HEK293 (cell line): Measurements from ENCODE around the gene KLK15.

Source experiments
- BCL11B ChIP-seq: fragments of 450-650 bp; formaldehyde crosslinking; IDR thresholded peaks from 2 replicates; pipeline ENCODE4 v1.5.1; 2016; ENCODE audit warnings: low read depth, missing biosample characterization, missing genetic modification characterization
- HIC1 ChIP-seq: fragments of 450-650 bp; formaldehyde crosslinking; IDR thresholded peaks from 2 replicates; pipeline ENCODE4 v1.5.1; 2016; ENCODE audit warnings: missing biosample characterization, missing genetic modification characterization
- HOXC10 ChIP-seq: sonication (generic); formaldehyde crosslinking; IDR thresholded peaks from 2 replicates; pipeline ENCODE4 v1.8.1; 2023; ENCODE audit warnings: mild to moderate bottlenecking, missing genetic modification reagents
- KLF1 ChIP-seq: fragments of 450-650 bp; formaldehyde crosslinking; IDR thresholded peaks from 2 replicates; pipeline ENCODE4 v1.5.1; 2016; ENCODE audit warnings: missing biosample characterization, missing genetic modification characterization
- KLF7 ChIP-seq: fragments of 450-650 bp; formaldehyde crosslinking; IDR thresholded peaks from 2 replicates; pipeline ENCODE4 v1.5.1; 2016; ENCODE audit warnings: missing biosample characterization, missing genetic modification characterization, borderline replicate concordance
- PRDM1 ChIP-seq: fragments of 450-650 bp; formaldehyde crosslinking; IDR thresholded peaks from 2 replicates; pipeline ENCODE4; 2016; ENCODE audit warnings: missing biosample characterization, missing genetic modification characterization
- SP7 ChIP-seq: fragments of 450-650 bp; formaldehyde crosslinking; IDR thresholded peaks from 2 replicates; pipeline ENCODE4 v1.5.1; 2016; ENCODE audit warnings: missing biosample characterization, missing genetic modification characterization
- YY1 ChIP-seq: fragments of 450-650 bp; formaldehyde crosslinking; IDR thresholded peaks from 2 replicates; pipeline ENCODE4 v1.5.1; 2018; ENCODE audit warnings: missing biosample characterization, missing genetic modification characterization
- ZBTB20 ChIP-seq: fragments of 450-650 bp; formaldehyde crosslinking; IDR thresholded peaks from 2 replicates; pipeline ENCODE4 v1.5.1; 2016; ENCODE audit warnings: missing biosample characterization, missing genetic modification characterization
- ZBTB44 ChIP-seq: fragments of 450-650 bp; IDR thresholded peaks from 2 replicates; pipeline ENCODE4 v1.5.1; 2018; ENCODE audit warnings: missing biosample characterization, mild to moderate bottlenecking, missing genetic modification characterization
- ZBTB7A ChIP-seq: fragments of 450-650 bp; formaldehyde crosslinking; IDR thresholded peaks from 2 replicates; pipeline ENCODE4 v1.5.1; 2016; ENCODE audit warnings: low read depth, missing biosample characterization, missing genetic modification characterization
- ZEB2 ChIP-seq: fragments of 450-650 bp; formaldehyde crosslinking; IDR thresholded peaks from 2 replicates; pipeline ENCODE4 v1.5.1; 2016; ENCODE audit warnings: missing biosample characterization, missing genetic modification characterization
- ZFP37 ChIP-seq: fragments of 450-650 bp; formaldehyde crosslinking; IDR thresholded peaks from 2 replicates; pipeline ENCODE4 v1.5.1; 2016; ENCODE audit warnings: missing biosample characterization, missing genetic modification characterization
- ZNF132 ChIP-seq: fragments of 450-650 bp; formaldehyde crosslinking; IDR thresholded peaks from 2 replicates; pipeline ENCODE4 v1.5.1; 2017; ENCODE audit warnings: missing biosample characterization, missing genetic modification characterization, borderline replicate concordance
- ZNF157 ChIP-seq: fragments of 450-650 bp; formaldehyde crosslinking; IDR thresholded peaks from 2 replicates; pipeline ENCODE4 v1.5.1; 2016; ENCODE audit warnings: missing biosample characterization, missing genetic modification characterization
- ZNF16 ChIP-seq: fragments of 450-650 bp; formaldehyde crosslinking; IDR thresholded peaks from 2 replicates; pipeline ENCODE4 v1.5.1; 2016; ENCODE audit warnings: low read depth, missing biosample characterization, missing genetic modification characterization
- ZNF174 ChIP-seq: fragments of 450-650 bp; formaldehyde crosslinking; IDR thresholded peaks from 2 replicates; pipeline ENCODE4 v1.5.0; 2017; ENCODE audit warnings: missing biosample characterization, mild to moderate bottlenecking, missing genetic modification characterization
- ZNF202 ChIP-seq: fragments of 450-650 bp; formaldehyde crosslinking; IDR thresholded peaks from 2 replicates; pipeline ENCODE4 v1.5.1; 2016; ENCODE audit warnings: missing biosample characterization, missing genetic modification characterization, borderline replicate concordance
- ZNF223 ChIP-seq: fragments of 450-650 bp; formaldehyde crosslinking; IDR thresholded peaks from 2 replicates; pipeline ENCODE4 v1.5.1; 2016; ENCODE audit warnings: missing biosample characterization, missing genetic modification characterization
- ZNF398 ChIP-seq: fragments of 450-650 bp; formaldehyde crosslinking; IDR thresholded peaks from 2 replicates; pipeline ENCODE4 v1.5.1; 2017; ENCODE audit warnings: missing biosample characterization, missing genetic modification characterization
- ZNF404 ChIP-seq: fragments of 450-650 bp; formaldehyde crosslinking; IDR thresholded peaks from 2 replicates; pipeline ENCODE4 v1.5.1; 2017; ENCODE audit warnings: missing biosample characterization, missing genetic modification characterization
- ZNF514 ChIP-seq: fragments of 450-650 bp; formaldehyde crosslinking; IDR thresholded peaks from 2 replicates; pipeline ENCODE4 v1.5.1; 2016; ENCODE audit warnings: missing biosample characterization, missing genetic modification characterization
- ZNF548 ChIP-seq: fragments of 450-650 bp; formaldehyde crosslinking; IDR thresholded peaks from 2 replicates; pipeline ENCODE4 v1.5.1; 2016; ENCODE audit warnings: missing biosample characterization, missing genetic modification characterization
- ZNF624 ChIP-seq: fragments of 450-650 bp; formaldehyde crosslinking; IDR thresholded peaks from 2 replicates; pipeline ENCODE4 v1.5.1; 2017; ENCODE audit warnings: missing biosample characterization, missing genetic modification characterization
- ZNF629 ChIP-seq: fragments of 450-650 bp; formaldehyde crosslinking; IDR thresholded peaks from 2 replicates; pipeline ENCODE4 v1.5.1; 2017; ENCODE audit warnings: missing biosample characterization, missing genetic modification characterization
- ZNF677 ChIP-seq: fragments of 450-650 bp; IDR thresholded peaks from 2 replicates; pipeline ENCODE4 v1.5.0; 2018; ENCODE audit warnings: missing biosample characterization, mild to moderate bottlenecking, missing genetic modification characterization, moderate library complexity
- ZNF792 ChIP-seq: fragments of 450-650 bp; formaldehyde crosslinking; IDR thresholded peaks from 2 replicates; pipeline ENCODE4 v1.5.1; 2016; ENCODE audit warnings: missing biosample characterization, missing genetic modification characterization
- ZXDB ChIP-seq: fragments of 450-650 bp; formaldehyde crosslinking; IDR thresholded peaks from 2 replicates; pipeline ENCODE4 v1.5.1; 2016; ENCODE audit warnings: missing biosample characterization, missing genetic modification characterization
- TF ChIP-seq, protein P1 (sequence below): fragments of 450-650 bp; formaldehyde crosslinking; IDR thresholded peaks from 2 replicates; pipeline ENCODE4 v1.5.1; 2016; ENCODE audit warnings: missing biosample characterization, missing genetic modification characterization
- TF ChIP-seq, protein P2 (sequence below): fragments of 450-650 bp; formaldehyde crosslinking; IDR thresholded peaks from 2 replicates; pipeline ENCODE4 v1.5.0; 2017; ENCODE audit warnings: missing biosample characterization, missing genetic modification characterization, borderline replicate concordance

KLK15 gene

GRCh38 chr19:50794876-50795663 lies 38.3 kb downstream of the KLK15 start (continued):
- TF ChIP-seq ZBTB20 (tag by site-specific recombination) (peak; percentile 5; the same call in 1 of the 2 replicates), ZXDB (tag by site-specific recombination) (peak; percentile 94; the same call in 1 of the 2 replicates), ZFP37 (tag by site-specific recombination) (peak; percentile 52; the same call in 1 of the 2 replicates), ZNF624 (tag by site-specific recombination) (no peak), ZBTB7A (tag by site-specific recombination) (peak; percentile 30; the same call in 1 of the 2 replicates), HIC1 (tag by site-specific recombination) (peak; percentile 89; the same call in 1 of the 2 replicates), ZBTB44 (tag by site-specific recombination) (no peak), KLF7 (tag by site-specific recombination) (no peak), KLF1 (tag by site-specific recombination) (0 out of 2 replicates have a peak, but pooled peaks have one; percentile 4), ZNF398 (tag by site-specific recombination) (peak; percentile 74), ZNF629 (peak; percentile 15; the same call in 1 of the 2 replicates), ZNF404 (tag by site-specific recombination) (no peak), ZNF132 (tag by site-specific recombination) (no peak), ZEB2 (tag by site-specific recombination) (peak; percentile 46), PRDM1 (tag by site-specific recombination) (no peak), HOXC10 (CRISPR knock-in tag) (0 out of 2 replicates have a peak, but pooled peaks have one; percentile 79), ZNF174 (tag by site-specific recombination) (no peak), BCL11B (tag by site-specific recombination) (peak; percentile 89), ZNF548 (tag by site-specific recombination) (no peak), ZNF16 (tag by site-specific recombination) (no peak), ZNF157 (tag by site-specific recombination) (no peak), YY1 (tag by site-specific recombination) (no peak; the same call in 1 of the 2 replicates), ZNF514 (tag by site-specific recombination) (no peak), ZNF202 (tag by site-specific recombination) (no peak), ZNF677 (tag by site-specific recombination) (no peak), SP7 (tag by site-specific recombination) (peak; percentile 4; the same call in 1 of the 2 replicates), ZNF223 (tag by site-specific recombination) (no peak), ZNF792 (no peak)
- TF ChIP-seq, protein P1, sequence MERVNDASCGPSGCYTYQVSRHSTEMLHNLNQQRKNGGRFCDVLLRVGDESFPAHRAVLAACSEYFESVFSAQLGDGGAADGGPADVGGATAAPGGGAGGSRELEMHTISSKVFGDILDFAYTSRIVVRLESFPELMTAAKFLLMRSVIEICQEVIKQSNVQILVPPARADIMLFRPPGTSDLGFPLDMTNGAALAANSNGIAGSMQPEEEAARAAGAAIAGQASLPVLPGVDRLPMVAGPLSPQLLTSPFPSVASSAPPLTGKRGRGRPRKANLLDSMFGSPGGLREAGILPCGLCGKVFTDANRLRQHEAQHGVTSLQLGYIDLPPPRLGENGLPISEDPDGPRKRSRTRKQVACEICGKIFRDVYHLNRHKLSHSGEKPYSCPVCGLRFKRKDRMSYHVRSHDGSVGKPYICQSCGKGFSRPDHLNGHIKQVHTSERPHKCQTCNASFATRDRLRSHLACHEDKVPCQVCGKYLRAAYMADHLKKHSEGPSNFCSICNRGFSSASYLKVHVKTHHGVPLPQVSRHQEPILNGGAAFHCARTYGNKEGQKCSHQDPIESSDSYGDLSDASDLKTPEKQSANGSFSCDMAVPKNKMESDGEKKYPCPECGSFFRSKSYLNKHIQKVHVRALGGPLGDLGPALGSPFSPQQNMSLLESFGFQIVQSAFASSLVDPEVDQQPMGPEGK (tag by site-specific recombination) = peak; percentile 96
- TF ChIP-seq, protein P2, sequence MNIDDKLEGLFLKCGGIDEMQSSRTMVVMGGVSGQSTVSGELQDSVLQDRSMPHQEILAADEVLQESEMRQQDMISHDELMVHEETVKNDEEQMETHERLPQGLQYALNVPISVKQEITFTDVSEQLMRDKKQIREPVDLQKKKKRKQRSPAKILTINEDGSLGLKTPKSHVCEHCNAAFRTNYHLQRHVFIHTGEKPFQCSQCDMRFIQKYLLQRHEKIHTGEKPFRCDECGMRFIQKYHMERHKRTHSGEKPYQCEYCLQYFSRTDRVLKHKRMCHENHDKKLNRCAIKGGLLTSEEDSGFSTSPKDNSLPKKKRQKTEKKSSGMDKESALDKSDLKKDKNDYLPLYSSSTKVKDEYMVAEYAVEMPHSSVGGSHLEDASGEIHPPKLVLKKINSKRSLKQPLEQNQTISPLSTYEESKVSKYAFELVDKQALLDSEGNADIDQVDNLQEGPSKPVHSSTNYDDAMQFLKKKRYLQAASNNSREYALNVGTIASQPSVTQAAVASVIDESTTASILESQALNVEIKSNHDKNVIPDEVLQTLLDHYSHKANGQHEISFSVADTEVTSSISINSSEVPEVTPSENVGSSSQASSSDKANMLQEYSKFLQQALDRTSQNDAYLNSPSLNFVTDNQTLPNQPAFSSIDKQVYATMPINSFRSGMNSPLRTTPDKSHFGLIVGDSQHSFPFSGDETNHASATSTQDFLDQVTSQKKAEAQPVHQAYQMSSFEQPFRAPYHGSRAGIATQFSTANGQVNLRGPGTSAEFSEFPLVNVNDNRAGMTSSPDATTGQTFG = no peak
